Thoracic aorta (tissue), 2 donors: Measurements from ENCODE around the gene APOBEC3H. TPM values are rescaled to one million over a fixed set of nuclear protein-coding genes. Genes with fewer than 3 reads are reported as not detected.
"Not testable (repeated sequence)": the region's sequence is repeated elsewhere in the genome, so short reads cannot be mapped to it uniquely, and the experiment has no call there.

Experiments
- ATAC-seq: fragments of 150-250 bp; one replicate; pipeline ENCODE4 v1.8.0; 2017; ENCODE audit warnings: low read depth; ENCODE audit not compliant: insufficient number of reproducible peaks, low FRiP score
- DNase-seq: peaks from one replicate; pipeline ENCODE4 v3.0.0-alpha.2; 2020; ENCODE audit warnings: low spot score
- H3K27ac ChIP-seq, 2 donors: fragments of 200-600 bp; sonication (generic); 1 replicate in 1 of 2; 2 replicates in 1 of 2; pipeline ENCODE4 v1.5.1; 2016; ENCODE audit warnings: mild to moderate bottlenecking in 2 of 2, moderate library complexity in 2 of 2
- H3K27me3 ChIP-seq: fragments of 200-600 bp; sonication (generic); replicated peaks from 2 replicates; pipeline ENCODE4 v1.6.0; 2016; ENCODE audit warnings: mild to moderate bottlenecking; ENCODE audit not compliant: insufficient read depth
- H3K36me3 ChIP-seq: fragments of 200-600 bp; sonication (generic); one replicate; pipeline ENCODE4 v1.5.1; 2016
- H3K4me1 ChIP-seq, 2 donors: fragments of 200-600 bp; sonication (generic); 1 replicate in 1 of 2; 2 replicates in 1 of 2; pipeline versions ENCODE4 v1.5.1 to v1.6.0; 2016; ENCODE audit warnings: low read depth in 2 of 2, mild to moderate bottlenecking in 1 of 2; ENCODE audit not compliant: control insufficient read depth in 1 of 2
- H3K4me3 ChIP-seq: fragments of 200-600 bp; sonication (generic); 2 replicates; pipeline ENCODE4 v1.5.1; 2016; ENCODE audit warnings: mild to moderate bottlenecking
- H3K9me3 ChIP-seq: fragments of 200-600 bp; sonication (generic); 2 replicates; pipeline ENCODE4 v1.5.1; 2016
- CTCF ChIP-seq: fragments of 200-600 bp; sonication (generic); IDR thresholded peaks from one replicate; pipeline ENCODE4 v1.5.1; 2019; ENCODE audit warnings: antibody characterized with exemption
- total RNA-seq, 2 donors: library from RNA; depleted of rRNA; stranded (reverse); fragments of >200 nt; gene quantifications; one replicate each; pipeline versions ENCODE4 v1.1.0 to v1.2.3, GENCODE V29; 2016

The APOBEC3H gene
- total RNA-seq, 2 donors from 2014 or later = 1.6 TPM; not detected in 1

- no peaks in the 10 kb centered on the region for H3K36me3 ChIP-seq
- no peak overlapping the region for H3K27ac ChIP-seq
- no peaks in the 10 kb centered on the region for H3K9me3 ChIP-seq
- ATAC-seq = no peak
- H3K27me3 ChIP-seq = no peaks in the 10 kb centered on the region
- DNase-seq = no peak
- no peak for TF ChIP-seq CTCF
- H3K4me3 ChIP-seq = no peak overlapping the region
- H3K4me1 ChIP-seq = no peaks in the 10 kb centered on the region
Measured at GRCh38 chr22:39068033-39068785, 28.8 kb upstream of the APOBEC3H start.

- Histone ChIP-seq H3K27ac (no peak overlapping the region), H3K4me3 (no peak overlapping the region), H3K9me3 (no peaks in the 10 kb centered on the region), H3K27me3 (no peaks in the 10 kb centered on the region), H3K36me3 (no peaks in the 10 kb centered on the region), H3K4me1 (no peaks in the 10 kb centered on the region)
- no peak for TF ChIP-seq CTCF
- ATAC-seq (no peak), DNase-seq (no peak)
Measured at GRCh38 chr22:39070186-39070585, 26.9 kb upstream of the APOBEC3H start.

GRCh38 chr22:39072581-39072981 is 24.5 kb upstream of the APOBEC3H start:
- H3K9me3 ChIP-seq, H3K4me3 ChIP-seq, H3K27me3 ChIP-seq, H3K4me1 ChIP-seq, DNase-seq, H3K36me3 ChIP-seq, H3K27ac ChIP-seq, ATAC-seq: not testable (repeated sequence)

- Histone ChIP-seq H3K36me3 (no peaks in the 10 kb centered on the region), H3K9me3 (no peaks in the 10 kb centered on the region), H3K4me1 (peaks cover 4 to 9% of the 10 kb centered on the region in 2 donors), H3K4me3 (no peak overlapping the region), H3K27me3 (no peaks in the 10 kb centered on the region), H3K27ac (no peak overlapping the region)
- no peak for DNase-seq
- no peak for TF ChIP-seq CTCF
- ATAC-seq = no peak
Measured at GRCh38 chr22:39073981-39074380, 23.1 kb upstream of the APOBEC3H start.

GRCh38 chr22:39076155-39077025 is 20.7 kb upstream of the APOBEC3H start:
- H3K36me3 ChIP-seq, H3K27me3 ChIP-seq, H3K27ac ChIP-seq, DNase-seq, H3K9me3 ChIP-seq, H3K4me1 ChIP-seq, ATAC-seq: not testable (repeated sequence)
- H3K4me3 ChIP-seq = peak overlapping the region; percentile 71

- Histone ChIP-seq H3K4me3 (peak within 1 kb of the TSS; percentile 71), H3K27ac (peak within 1 kb of the TSS; percentile 53 to 61)
- DNase-seq, H3K36me3 ChIP-seq, H3K4me1 ChIP-seq, H3K27me3 ChIP-seq, H3K9me3 ChIP-seq: not testable (repeated sequence)
- peak; percentile 53 for ATAC-seq
Measured at GRCh38 chr22:39077026-39077840, 19.8 kb upstream of the APOBEC3H start, which contains the start of gene APOBEC3G. Gene APOBEC3G (plus strand): TSS chr22:39077275. CDS start chr22:39077362, 87 bp downstream.

- peak overlapping the region; percentile 71 for H3K4me3 ChIP-seq
- H3K36me3 ChIP-seq, DNase-seq, ATAC-seq, H3K27ac ChIP-seq, H3K27me3 ChIP-seq, H3K9me3 ChIP-seq, H3K4me1 ChIP-seq: not testable (repeated sequence)
Measured at GRCh38 chr22:39077912-39078311, 19.1 kb upstream of the APOBEC3H start.
